Measurements from ENCODE around the gene NCK2. TPM values are rescaled to one million over a fixed set of nuclear protein-coding genes. Genes with fewer than 3 reads are reported as not detected.

Gene NCK2
- total and polyA plus RNA-seq, 2 of the 4 experiments (the other 2 are of a cell fraction), result 15.8 to 22.2 TPM

- ATAC-seq (ENCODE audit: low read depth) (no peak), DNase-seq (no peak)
- Histone ChIP-seq H4K5ac (ENCODE audit: low read depth, low read length) (no peak overlapping the region), H3K9me1 (ENCODE audit: insufficient read depth, low read length) (peaks cover 11% of the 10 kb centered on the region; the same call in 1 of the 2 replicates), H2BK5ac (ENCODE audit: low read depth, low read length, poor library complexity, severe bottlenecking) (no peak overlapping the region), H4K91ac (ENCODE audit: insufficient read depth, low read depth, low read length) (no peak overlapping the region), H3K23ac (ENCODE audit: low read depth, low read length) (no peak overlapping the region), H3K27me3 (ENCODE audit: control insufficient read depth, insufficient read depth, low read length) (no peaks in the 10 kb centered on the region), H3K18ac (ENCODE audit: low read depth, low read length) (no peak overlapping the region), H4K20me1 (ENCODE audit: insufficient read depth, low read length) (peaks cover 58% of the 10 kb centered on the region), H3K4ac (ENCODE audit: low read depth, low read length) (no peak overlapping the region), H3K14ac (replicated peaks; ENCODE audit: low read depth, low read length) (no peak overlapping the region), H2BK15ac (ENCODE audit: low read depth, low read length) (no peak overlapping the region), H3K4me3 (ENCODE audit: insufficient read depth, low read depth, low read length) (no peak overlapping the region), H2AK5ac (ENCODE audit: low read depth, low read length) (no peak overlapping the region), H3K36me3 (ENCODE audit: control insufficient read depth, insufficient read depth, low read length) (peaks cover 1% of the 10 kb centered on the region), H3K4me2 (ENCODE audit: low read depth, low read length) (no peak overlapping the region), H2BK20ac (ENCODE audit: low read depth, low read length) (no peak overlapping the region), H2AK9ac (replicated peaks; ENCODE audit: low read depth, low read length, poor library complexity) (no peak overlapping the region), H3K79me1 (ENCODE audit: low read depth in 1 of 2, low read length in 2 of 2) (peaks cover 61 to 78% of the 10 kb centered on the region in 2 experiments), H3K56ac (ENCODE audit: extremely low read depth, insufficient read depth, low read length) (no peak overlapping the region), H3K9ac (ENCODE audit: low read depth, low read length) (no peak overlapping the region), H3K27ac (ENCODE audit: insufficient read depth, low read length) (no peak overlapping the region), H3K9me3 (ENCODE audit: control insufficient read depth, insufficient read depth, low read length) (no peaks in the 10 kb centered on the region), H2BK120ac (ENCODE audit: low read depth, low read length) (no peak overlapping the region), H2AFZ (replicated peaks; ENCODE audit: low read length, poor library complexity) (no peak overlapping the region), H4K8ac (ENCODE audit: low read depth in 2 of 2, low read length in 2 of 2) (no peak overlapping the region), H3K4me1 (ENCODE audit: control insufficient read depth, insufficient read depth, low read length) (peaks cover 8% of the 10 kb centered on the region)
- BruUV-seq (replicated peaks), result no TSS peak
- no CpG with 5 or more reads among the region's 6 CpGs for WGBS, 2 experiments (ENCODE audit: extremely low coverage in 2 of 2, insufficient read length in 1 of 2)
- intact Hi-C loops (cut with micrococcal nuclease) (no loop called here), dilution Hi-C loops (cut with HindIII; ENCODE audit: low sequenced_read_pairs, unreplicated experiment) (no loop called here), in situ Hi-C loops (cut with MboI; ENCODE audit: low sequenced_read_pairs) (loop anchor here (25.0 kb wide), 1 partner anchor 445 kb away; the partner anchor contains the start of genes C2orf49 and TGFBRAP1)
- TF ChIP-seq RAD21 (IDR thresholded peaks at IDR 0.05; ENCODE audit: low read length) (peak; percentile 16; the same call in 1 of the 2 replicates), MAZ (IDR thresholded peaks at IDR 0.05; ENCODE audit: borderline replicate concordance, low read depth, low read length) (no peak), CTCF (conservative IDR thresholded peaks at IDR 0.05; ENCODE audit: low read depth, low read length) (peak; percentile 15; the same call in 1 of the 2 replicates)
- ChIA-PET POLR2A (ENCODE audit: unreplicated experiment) (no interaction called here), CTCF (no interaction called here)
These were observed 37.4 kb downstream of the NCK2 start for GRCh38 chr2:105782123-105782522.

Data from IMR-90 (cell line).